Epithelial cell of proximal tubule (primary cell): ENCODE results near the gene CLEC16A. TPM values are rescaled to one million over a fixed set of nuclear protein-coding genes. Genes with fewer than 3 reads are reported as not detected.

Experiments
- DNase-seq: peaks from one replicate; pipeline ENCODE4 v3.0.0-alpha.2; 2011; ENCODE audit warnings: low read depth
- H3K4me3 ChIP-seq: 2 replicates; pipeline ENCODE4 v1.5.1; 2011; ENCODE audit warnings: low read depth, mild to moderate bottlenecking, low read length
- CTCF ChIP-seq: conservative IDR thresholded peaks from 2 replicates; pipeline ENCODE4 v1.5.1; 2012; ENCODE audit warnings: low read depth, mild to moderate bottlenecking, low read length
- total RNA-seq: library from RNA; depleted of rRNA; stranded (reverse); fragments of >200 nt; gene quantifications from 2 replicates; pipeline ENCODE4 v1.2.3, GENCODE V29; 2015

Gene CLEC16A
- total RNA-seq, 1 donor from 2014 or later = 15.6 TPM

DNA sequence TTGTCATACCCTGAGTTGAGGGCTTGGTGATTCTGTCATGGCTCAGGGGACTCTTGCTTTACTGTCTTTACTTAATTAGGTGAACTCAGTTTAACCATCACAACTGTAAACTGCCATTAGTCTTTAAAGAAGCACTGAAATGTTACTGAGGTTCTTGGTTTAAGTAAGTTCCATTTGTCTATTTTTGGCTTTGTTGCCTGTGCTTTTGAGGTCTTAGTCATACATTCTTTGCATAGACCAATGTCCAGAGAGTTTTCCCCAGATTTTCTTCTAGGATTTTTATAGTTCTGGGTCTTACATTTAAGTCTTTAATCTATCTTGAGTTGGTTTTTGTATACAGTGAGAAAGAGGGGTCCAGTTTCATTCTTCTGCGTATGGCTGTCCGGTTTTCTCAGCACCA is 174.1 kb downstream of the CLEC16A start:
- no peak for TF ChIP-seq CTCF
- no peak overlapping the region for H3K4me3 ChIP-seq
- no peak for DNase-seq

DNA sequence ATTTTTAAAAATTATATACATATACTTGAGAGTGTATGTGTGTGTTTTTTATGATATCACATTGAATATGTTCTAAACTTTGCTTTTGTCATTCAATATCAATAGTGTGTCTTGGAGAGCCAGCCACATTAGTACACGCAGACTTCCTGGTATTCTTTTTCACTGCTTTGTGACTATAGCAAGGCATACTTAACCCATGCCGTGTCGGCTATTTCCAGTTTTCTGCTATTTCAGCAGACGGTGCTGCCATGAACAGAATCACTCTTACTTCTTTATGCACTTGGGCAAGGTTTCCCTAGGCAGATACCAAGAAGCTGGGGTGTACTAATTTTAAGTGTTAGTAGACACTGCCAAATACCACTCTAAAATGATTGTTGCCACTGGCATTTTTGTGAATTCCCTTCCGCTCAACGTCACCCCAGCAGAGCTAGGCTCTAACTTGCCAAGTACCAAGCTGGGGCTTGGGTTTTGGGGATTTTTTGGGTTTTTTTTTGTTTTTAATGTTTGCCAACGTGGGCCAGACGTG is 176.8 kb downstream of the CLEC16A start:
- no peak overlapping the region for H3K4me3 ChIP-seq
- no peak for TF ChIP-seq CTCF
- DNase-seq = no peak

DNA sequence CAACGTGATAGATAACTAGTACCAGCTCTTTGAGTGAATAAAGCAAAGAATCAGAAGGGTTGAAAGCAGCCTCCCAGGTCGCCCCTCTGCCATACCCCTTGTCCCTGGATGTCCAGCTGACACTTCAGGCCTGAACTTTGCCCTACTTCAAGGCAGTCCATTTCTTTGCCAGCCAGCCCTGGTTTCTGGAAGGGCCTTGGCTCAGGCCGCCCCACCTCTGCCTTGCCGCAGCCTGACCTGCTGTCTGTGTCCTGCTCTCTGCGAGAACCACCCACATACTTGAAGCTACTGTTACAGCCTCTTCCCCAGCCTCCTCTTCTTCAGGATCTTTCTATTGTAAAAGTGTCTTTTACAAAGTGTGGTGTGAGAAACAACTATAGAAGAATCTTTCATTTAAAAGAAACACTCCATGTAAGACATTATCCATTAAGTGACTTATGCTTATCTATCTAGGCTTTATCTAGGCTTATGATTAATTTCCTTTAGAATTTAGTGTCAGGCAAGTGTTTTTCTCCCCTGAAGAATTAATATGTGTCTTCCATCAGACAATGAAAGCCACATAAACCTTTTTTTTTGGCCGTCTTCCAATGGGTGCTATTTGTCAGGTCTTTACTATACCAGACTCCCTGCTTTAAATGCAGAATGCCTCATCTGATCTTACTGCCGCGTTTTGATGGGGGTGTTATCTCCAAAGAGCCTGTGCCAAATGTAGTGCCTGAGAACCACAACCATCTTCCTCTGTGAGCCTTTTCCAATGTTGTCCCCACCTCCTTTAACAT is 177.7 kb downstream of the CLEC16A start:
- H3K4me3 ChIP-seq = no peak overlapping the region
- no peak for DNase-seq
- TF ChIP-seq CTCF = no peak

GRCh38 chr16:11123666-11124065 is 179.3 kb downstream of the CLEC16A start:
- no peak for TF ChIP-seq CTCF
- H3K4me3 ChIP-seq = no peak overlapping the region
- DNase-seq = no peak

- H3K4me3 ChIP-seq = no peak overlapping the region
- no peak for TF ChIP-seq CTCF
- no peak for DNase-seq
Observed at GRCh38 chr16:11125936-11126335, 181.6 kb downstream of the CLEC16A start.

- H3K4me3 ChIP-seq = no peak overlapping the region
- DNase-seq = no peak
- TF ChIP-seq CTCF = no peak
Observed at GRCh38 chr16:11126399-11127054, 182.2 kb downstream of the CLEC16A start.
